NB4 (cell line): ENCODE measurements around the gene ASRGL1.
A peak's percentile ranks its signal among the peaks of the same experiment; 100 is the strongest.

Source experiments
- DNase-seq: peaks from one replicate; pipeline ENCODE4 v3.0.0; 2010; ENCODE audit warnings: low read depth
- H3K4me3 ChIP-seq: one replicate; pipeline ENCODE4 v1.5.1; 2011; ENCODE audit warnings: mild to moderate bottlenecking, low read depth, low read length, moderate library complexity
- MYC ChIP-seq: IDR thresholded peaks from 2 replicates; pipeline ENCODE4 v1.6.1; 2011; ENCODE audit warnings: low read depth, low read length
- POLR2A ChIP-seq: IDR thresholded peaks from 2 replicates; pipeline ENCODE4 v1.6.1; 2011; ENCODE audit warnings: mild to moderate bottlenecking; ENCODE audit not compliant: insufficient read length; ENCODE audit errors: extremely low read depth
- TF ChIP-seq, protein P1 (sequence below): IDR thresholded peaks from 2 replicates; pipeline ENCODE4 v1.6.1; 2011; ENCODE audit warnings: low read depth, low read length
- TF ChIP-seq, protein P2 (sequence below): IDR thresholded peaks from one replicate; pipeline ENCODE4 v1.5.1; 2012; ENCODE audit warnings: low read depth, low read length

Gene ASRGL1

DNA sequence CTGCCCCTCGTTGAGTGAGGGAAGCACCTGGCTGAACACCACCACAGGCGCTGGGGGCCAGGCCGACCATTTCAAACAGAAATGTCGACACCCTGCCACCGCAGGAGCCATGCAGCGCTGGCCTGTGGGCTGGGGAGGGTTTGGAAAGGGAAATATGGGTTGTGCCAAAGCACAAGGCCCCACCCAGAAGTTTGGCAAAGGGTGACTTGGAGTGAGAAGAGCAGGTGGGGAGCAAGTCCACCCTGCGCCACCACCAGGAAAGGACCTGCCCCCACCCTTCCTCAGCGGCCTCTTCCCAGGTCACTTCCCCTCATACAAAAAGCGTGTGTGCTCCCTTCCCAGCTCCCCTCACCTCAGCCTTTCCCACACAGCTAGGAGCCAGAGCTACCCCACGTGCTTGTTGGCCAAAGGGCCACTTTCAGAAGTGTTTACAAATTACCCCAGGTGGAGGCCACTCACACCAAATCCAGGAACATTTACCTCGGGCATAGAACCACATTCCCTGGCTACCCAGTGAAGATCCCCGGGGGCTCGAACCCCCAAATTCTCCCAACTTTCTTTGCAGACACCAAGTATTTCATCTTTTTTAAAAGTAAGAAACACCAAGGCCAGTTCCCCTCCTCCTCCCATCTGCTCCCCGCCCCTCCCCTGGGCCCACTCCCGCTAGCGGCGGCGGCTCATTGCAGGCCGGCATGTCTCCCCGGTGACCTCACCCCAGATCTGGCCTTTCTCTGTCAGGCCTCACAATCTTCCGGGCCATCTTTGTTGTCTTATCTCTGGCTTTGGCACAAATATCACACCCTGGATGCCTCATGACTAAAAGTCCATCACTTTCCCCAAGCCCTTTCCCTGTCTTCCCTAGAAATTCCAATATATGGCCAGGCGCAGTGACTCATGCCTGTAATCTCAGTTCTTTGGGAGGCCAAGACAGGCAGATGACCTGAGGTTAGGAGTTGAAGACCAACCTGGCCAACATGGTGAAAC, 61.1 kb downstream of the ASRGL1 start:
- TF ChIP-seq MYC: no peak
- TF ChIP-seq, protein P1, sequence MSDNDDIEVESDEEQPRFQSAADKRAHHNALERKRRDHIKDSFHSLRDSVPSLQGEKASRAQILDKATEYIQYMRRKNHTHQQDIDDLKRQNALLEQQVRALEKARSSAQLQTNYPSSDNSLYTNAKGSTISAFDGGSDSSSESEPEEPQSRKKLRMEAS: no peak
- TF ChIP-seq POLR2A: no peak
- TF ChIP-seq, protein P2, sequence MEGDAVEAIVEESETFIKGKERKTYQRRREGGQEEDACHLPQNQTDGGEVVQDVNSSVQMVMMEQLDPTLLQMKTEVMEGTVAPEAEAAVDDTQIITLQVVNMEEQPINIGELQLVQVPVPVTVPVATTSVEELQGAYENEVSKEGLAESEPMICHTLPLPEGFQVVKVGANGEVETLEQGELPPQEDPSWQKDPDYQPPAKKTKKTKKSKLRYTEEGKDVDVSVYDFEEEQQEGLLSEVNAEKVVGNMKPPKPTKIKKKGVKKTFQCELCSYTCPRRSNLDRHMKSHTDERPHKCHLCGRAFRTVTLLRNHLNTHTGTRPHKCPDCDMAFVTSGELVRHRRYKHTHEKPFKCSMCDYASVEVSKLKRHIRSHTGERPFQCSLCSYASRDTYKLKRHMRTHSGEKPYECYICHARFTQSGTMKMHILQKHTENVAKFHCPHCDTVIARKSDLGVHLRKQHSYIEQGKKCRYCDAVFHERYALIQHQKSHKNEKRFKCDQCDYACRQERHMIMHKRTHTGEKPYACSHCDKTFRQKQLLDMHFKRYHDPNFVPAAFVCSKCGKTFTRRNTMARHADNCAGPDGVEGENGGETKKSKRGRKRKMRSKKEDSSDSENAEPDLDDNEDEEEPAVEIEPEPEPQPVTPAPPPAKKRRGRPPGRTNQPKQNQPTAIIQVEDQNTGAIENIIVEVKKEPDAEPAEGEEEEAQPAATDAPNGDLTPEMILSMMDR: no peak
- no peak overlapping the region for H3K4me3 ChIP-seq
- peak; percentile 47 for DNase-seq

DNA sequence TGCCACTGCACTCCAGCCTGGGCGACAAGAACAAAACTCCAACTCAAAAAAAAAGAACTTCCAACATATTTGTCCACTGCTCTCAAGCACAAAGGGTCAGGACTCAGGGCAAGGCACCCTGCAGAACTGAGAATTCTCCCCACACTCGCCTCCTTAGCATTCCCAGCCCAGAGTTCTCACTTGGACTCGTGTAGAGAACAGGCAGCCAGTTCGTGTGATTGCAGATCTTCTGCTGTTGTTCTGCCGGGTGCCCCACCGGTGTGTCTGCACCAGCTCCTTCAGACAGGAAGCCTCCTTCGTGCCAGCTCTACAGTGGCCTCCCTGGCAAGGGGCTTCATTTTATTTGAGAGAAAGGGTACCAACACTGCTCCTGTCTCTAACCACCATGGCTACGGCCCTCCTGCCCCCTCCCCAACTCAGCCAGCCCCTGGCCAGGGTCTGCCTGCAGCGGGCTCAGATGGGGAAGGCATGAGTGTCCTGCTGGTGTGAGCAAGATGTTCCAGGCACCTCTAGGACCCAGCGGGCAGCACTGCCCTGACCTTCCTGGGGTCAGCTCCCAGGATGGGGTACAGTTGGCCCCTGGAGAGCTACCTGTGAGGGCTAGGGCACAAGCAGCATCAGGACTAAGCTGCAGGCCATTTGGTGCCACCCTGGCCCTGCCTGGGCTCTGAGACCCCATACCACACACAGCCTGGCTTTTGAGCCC, 62.1 kb downstream of the ASRGL1 start:
- TF ChIP-seq MYC (no peak), POLR2A (no peak)
- TF ChIP-seq, protein P2: no peak
- TF ChIP-seq, protein P1: no peak
- DNase-seq: no peak

DNA sequence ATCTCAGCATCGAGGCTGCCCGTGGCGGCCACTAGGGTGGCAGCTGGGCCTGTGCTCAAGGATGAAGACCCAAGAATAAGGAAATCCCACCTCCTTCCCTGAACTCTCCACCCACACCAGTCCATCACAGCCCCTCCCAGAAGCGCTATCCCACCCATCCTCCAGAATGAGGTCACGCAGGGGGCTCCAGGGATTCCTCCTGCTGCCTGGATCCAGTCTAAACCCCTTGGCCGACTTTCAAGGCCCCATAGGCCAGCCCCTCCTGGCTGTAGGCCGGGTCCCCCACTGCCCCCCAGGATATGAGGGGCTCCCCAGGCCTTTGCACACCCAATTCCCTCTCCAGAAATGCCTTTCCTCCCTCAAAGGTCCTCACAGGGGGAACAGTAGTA, 62.6 kb downstream of the ASRGL1 start:
- no peak for TF ChIP-seq MYC
- TF ChIP-seq POLR2A: no peak
- TF ChIP-seq, protein P1: no peak
- TF ChIP-seq, protein P2: no peak
- no peak overlapping the region for H3K4me3 ChIP-seq
- DNase-seq: no peak

More for the DNA sequence above, 62.1 kb downstream of the ASRGL1 start:
- H3K4me3 ChIP-seq: no peak overlapping the region

DNA sequence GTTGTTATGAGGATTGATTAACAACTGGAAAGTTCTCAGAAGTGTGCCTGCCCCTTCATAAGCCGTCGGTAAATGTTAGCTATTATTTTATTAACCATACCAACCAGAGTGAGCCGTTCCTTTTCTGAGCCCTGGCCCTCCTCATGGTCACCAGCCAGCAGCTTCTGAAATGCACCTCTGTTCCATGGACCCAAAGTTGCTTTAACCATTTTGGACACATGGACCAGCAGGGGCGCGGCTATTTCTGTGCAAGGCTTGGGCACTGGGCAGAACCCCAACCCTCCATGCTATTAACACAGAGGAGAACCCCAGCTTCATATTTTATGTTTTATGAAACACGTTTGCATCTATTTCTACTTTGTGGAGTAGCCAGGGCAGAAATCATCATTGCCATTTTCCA, 63.0 kb downstream of the ASRGL1 start:
- H3K4me3 ChIP-seq: no peak overlapping the region
- no peak for DNase-seq
- TF ChIP-seq POLR2A (no peak), MYC (no peak)
- TF ChIP-seq, protein P1: no peak
- TF ChIP-seq, protein P2: no peak

DNA sequence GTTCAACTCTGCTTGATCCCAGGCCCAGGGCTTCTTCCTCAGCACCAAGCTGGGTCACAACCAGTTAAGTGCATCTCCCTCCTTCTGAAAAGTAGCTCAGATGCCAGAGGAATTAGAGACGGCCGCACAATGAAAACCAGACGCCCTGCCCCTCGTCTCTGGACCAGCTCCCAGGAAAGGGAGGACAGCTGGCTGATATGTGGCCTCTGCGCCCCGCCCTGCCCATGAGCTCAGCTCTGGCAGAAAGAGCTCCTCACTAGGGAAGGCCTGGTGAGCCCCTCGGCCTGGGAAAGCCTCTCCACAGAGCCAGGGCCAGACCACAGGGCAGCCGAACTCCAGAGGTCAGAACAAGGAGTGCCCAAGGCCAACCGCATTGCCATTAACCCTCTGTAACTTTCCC, 63.5 kb downstream of the ASRGL1 start:
- no peak for DNase-seq
- H3K4me3 ChIP-seq: no peak overlapping the region
- TF ChIP-seq, protein P2: no peak
- TF ChIP-seq, protein P1: no peak
- TF ChIP-seq MYC (no peak), POLR2A (no peak)
